ENCODE data around the gene ZNF763. TPM values are rescaled to one million over a fixed set of nuclear protein-coding genes. Genes with fewer than 3 reads are reported as not detected.

The ZNF763 gene
- total RNA-seq, 2 experiments from 2014 or later: 2.0 to 2.3 TPM

- CTCF ChIA-PET: interaction anchor here (0.7 to 1.7 kb wide), 4 partner anchors 9 to 18 kb away, joined by 3 to 11 read pairs (median 4); no protein-coding TSS in a partner anchor
- ATAC-seq: peak; percentile 63
- peaks cover 51% of the 10 kb centered on the region for H3K36me3 Mint-ChIP-seq (ENCODE audit: low read depth)
- peak overlapping the region; percentile 67 for H3K27ac Mint-ChIP-seq
- POLR2A ChIA-PET: interaction anchor here (1.7 kb wide), 1 partner anchor 12 kb away, joined by 8 read pairs; no protein-coding TSS in a partner anchor
- DNase-seq: no peak
- peaks cover 18% of the 10 kb centered on the region for H3K4me1 Mint-ChIP-seq (ENCODE audit: low read depth)
- H3K27me3 Mint-ChIP-seq (ENCODE audit: low read depth): no peaks in the 10 kb centered on the region
- H3K9me3 Mint-ChIP-seq (ENCODE audit: insufficient read depth): peaks cover 15% of the 10 kb centered on the region
- no peak overlapping the region for H3K4me3 Mint-ChIP-seq
Observed at GRCh38 chr19:12000152-12000981, 35.5 kb downstream of the ZNF763 start.

DNA sequence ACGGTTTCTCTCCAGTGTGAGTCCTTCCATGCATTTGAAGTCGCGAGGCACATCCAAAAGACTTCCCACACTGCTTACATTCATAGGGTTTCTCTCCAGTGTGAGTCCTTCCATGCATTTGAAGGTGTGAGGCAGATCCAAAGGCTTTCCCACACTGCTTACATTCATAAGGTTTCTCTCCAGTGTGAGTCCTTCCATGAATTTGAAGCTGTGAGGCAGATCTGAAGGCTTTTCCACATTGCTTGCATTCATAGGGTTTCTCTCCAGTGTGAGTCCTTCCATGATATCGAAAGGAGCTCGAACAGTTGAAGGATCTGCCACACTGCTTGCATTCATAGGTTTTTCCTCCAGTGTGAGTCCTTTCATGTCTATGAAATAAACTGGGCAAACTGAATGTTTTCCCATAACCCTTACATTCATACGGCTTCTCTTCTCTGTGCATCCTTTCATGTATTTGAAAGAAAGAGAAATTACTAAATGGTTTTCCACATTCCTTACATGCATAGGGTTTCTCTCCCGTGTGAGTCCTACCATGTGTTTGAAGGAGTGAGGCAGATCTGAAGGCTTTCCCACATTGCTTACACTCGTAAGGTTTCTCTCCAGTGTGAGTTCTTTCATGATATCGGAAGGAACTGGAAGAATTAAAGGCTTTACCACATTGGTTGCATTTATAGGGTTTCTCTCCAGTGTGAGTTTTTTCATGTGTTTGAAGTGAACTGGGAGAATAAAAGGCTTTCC, 50.3 kb downstream of the ZNF763 start:
- ATAC-seq: no peak
- peaks cover 68% of the 10 kb centered on the region for H3K36me3 Mint-ChIP-seq (ENCODE audit: low read depth)
- H3K4me3 Mint-ChIP-seq: no peak overlapping the region
- peaks cover 49% of the 10 kb centered on the region for H3K9me3 Mint-ChIP-seq (ENCODE audit: insufficient read depth)
- no peaks in the 10 kb centered on the region for H3K4me1 Mint-ChIP-seq (ENCODE audit: low read depth)
- ChIA-PET POLR2A (interaction anchor here (0.6 kb wide), 1 partner anchor 65 kb away, joined by 3 read pairs; no protein-coding TSS in a partner anchor), CTCF (no interaction called here)
- DNase-seq: no peak
- no peak overlapping the region for H3K27ac Mint-ChIP-seq
- no peaks in the 10 kb centered on the region for H3K27me3 Mint-ChIP-seq (ENCODE audit: low read depth)

- peaks cover 65% of the 10 kb centered on the region for H3K36me3 Mint-ChIP-seq (ENCODE audit: low read depth)
- no peaks in the 10 kb centered on the region for H3K27me3 Mint-ChIP-seq (ENCODE audit: low read depth)
- no peak overlapping the region for H3K4me3 Mint-ChIP-seq
- no peaks in the 10 kb centered on the region for H3K4me1 Mint-ChIP-seq (ENCODE audit: low read depth)
- no peak overlapping the region for H3K27ac Mint-ChIP-seq
- POLR2A ChIA-PET: interaction anchor here (0.6 kb wide), 1 partner anchor 64 kb away, joined by 3 read pairs; no protein-coding TSS in a partner anchor
- no peak for ATAC-seq
- DNase-seq: no peak
- CTCF ChIA-PET: no interaction called here
- H3K9me3 Mint-ChIP-seq (ENCODE audit: insufficient read depth): peaks cover 49% of the 10 kb centered on the region
Observed at GRCh38 chr19:12015753-12016116, 50.9 kb downstream of the ZNF763 start.

Other genes starting within 250 kb of the ZNF763 start
- 1 to 10 TPM; 6.5 to 7.0 TPM for gene ZNF823, start 226.1 kb upstream of the ZNF763 start, total RNA-seq
- gene ZNF441, start 198.0 kb upstream of the ZNF763 start, total RNA-seq: 1 to 10 TPM; 7.9 to 8.7 TPM
- 1 to 10 TPM; 1.8 to 2.1 TPM for gene ZNF491, start 166.5 kb upstream of the ZNF763 start, total RNA-seq
- 10 to 100 TPM; 15.2 to 17.7 TPM for gene ZNF440, start 150.8 kb upstream of the ZNF763 start, total RNA-seq
- gene ZNF439, start 116.3 kb upstream of the ZNF763 start, total RNA-seq: 10 to 100 TPM in 1 of 2 experiments, 1 to 10 TPM in 1; 9.7 to 10.2 TPM
- 1 to 10 TPM; 3.4 to 4.0 TPM for gene ZNF69, start 77.3 kb upstream of the ZNF763 start, total RNA-seq
- 10 to 100 TPM; 22.7 to 25.7 TPM for gene ZNF700, start 39.9 kb upstream of the ZNF763 start, total RNA-seq
- gene ZNF433, start 70.6 kb downstream of the ZNF763 start, total RNA-seq: under 1 TPM; 0.60 to 0.95 TPM
- gene ZNF878, start 87.9 kb downstream of the ZNF763 start, total RNA-seq: 1 to 10 TPM; 1.1 to 1.7 TPM
- 1 to 10 TPM; 1.7 to 2.4 TPM for gene ZNF844, start 99.7 kb downstream of the ZNF763 start, total RNA-seq
- gene ZNF20, start 175.3 kb downstream of the ZNF763 start, total RNA-seq: 1 to 10 TPM; 3.2 to 4.1 TPM
- 1 to 10 TPM; 2.9 to 5.2 TPM for gene ZNF625, start 191.7 kb downstream of the ZNF763 start, total RNA-seq
- gene ZNF136, start 198.1 kb downstream of the ZNF763 start, total RNA-seq: 10 to 100 TPM; 13.9 to 14.7 TPM

All from activated CD8-positive, alpha-beta T cell treated with anti-CD3 and anti-CD28 coated beads, Interleukin-2, amount 10 ng/mL, durations not matched to agents 7 days and 5 days (primary cell).